DMS114 treated with DMSO at 0.1 percent for 48 hours (cell line): ENCODE results near the gene RBM38.

Source experiments
- DNase-seq: peaks from one replicate; lab custom pipeline; 2025; ENCODE audit not compliant: unreplicated experiment; lab: John Stamatoyannopoulos, UW

Gene RBM38

GRCh38 chr20:57402206-57403125 lies 11.3 kb downstream of the RBM38 start:
- no peak for DNase-seq

DNA sequence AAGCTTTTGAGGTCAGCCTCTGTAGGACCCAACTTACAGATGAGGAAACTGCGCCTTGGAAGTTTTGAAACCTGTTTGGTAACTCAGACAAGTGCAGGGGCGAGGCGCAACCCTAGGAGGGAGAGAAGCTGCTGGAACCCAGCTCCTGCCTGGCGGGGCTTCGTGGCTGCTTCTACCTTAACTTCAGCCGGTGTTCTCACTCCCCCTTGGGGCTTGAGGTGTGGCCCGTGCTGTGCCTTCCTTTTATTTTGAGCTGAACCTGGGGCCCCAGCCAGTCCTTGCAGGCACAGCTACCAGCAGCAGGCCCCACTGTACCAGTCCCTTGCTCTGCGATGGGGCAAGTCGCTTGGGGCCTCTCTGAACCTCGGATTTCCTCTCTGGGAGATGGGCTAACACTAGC lies 12.0 kb downstream of the RBM38 start:
- DNase-seq, result no peak

- no peak for DNase-seq
These were observed 12.8 kb downstream of the RBM38 start for GRCh38 chr20:57404006-57404405.

DNA sequence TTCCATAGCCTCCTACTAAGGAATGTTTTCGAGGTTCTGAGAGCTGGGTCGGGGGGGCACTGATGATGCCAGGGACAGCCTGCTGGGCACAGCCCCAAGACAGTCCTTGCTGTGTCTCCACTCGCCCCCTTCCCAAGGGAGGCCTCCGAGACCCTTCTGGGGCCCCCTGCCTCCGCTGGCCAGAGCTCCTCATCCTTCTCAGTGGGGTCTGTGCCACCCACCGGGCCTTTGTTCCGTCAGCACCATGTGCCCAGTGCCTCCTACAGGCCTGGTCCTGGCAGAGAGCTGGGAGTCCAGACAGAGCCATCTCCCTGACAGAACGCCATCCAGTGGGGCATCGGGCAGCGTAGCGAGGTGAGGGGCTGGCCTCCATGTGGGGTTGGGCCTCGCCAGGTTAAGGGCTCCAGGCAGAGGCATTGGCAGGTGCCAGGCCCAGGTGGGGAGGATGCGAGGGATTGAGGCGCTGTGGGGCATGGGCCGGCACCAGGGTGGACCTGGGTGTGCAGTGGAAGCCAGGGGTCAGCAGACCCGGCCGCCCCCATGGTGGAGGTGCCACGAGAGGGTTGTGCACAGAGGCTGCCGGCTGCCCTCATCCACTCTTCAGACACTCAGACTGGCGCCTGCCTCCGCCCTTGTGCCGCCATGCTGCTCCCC lies 13.3 kb downstream of the RBM38 start:
- no peak for DNase-seq

- DNase-seq, result no peak
These were observed 14.2 kb downstream of the RBM38 start for GRCh38 chr20:57405236-57406016.

GRCh38 chr20:57407541-57407956 lies 16.4 kb downstream of the RBM38 start:
- no peak for DNase-seq

DNA sequence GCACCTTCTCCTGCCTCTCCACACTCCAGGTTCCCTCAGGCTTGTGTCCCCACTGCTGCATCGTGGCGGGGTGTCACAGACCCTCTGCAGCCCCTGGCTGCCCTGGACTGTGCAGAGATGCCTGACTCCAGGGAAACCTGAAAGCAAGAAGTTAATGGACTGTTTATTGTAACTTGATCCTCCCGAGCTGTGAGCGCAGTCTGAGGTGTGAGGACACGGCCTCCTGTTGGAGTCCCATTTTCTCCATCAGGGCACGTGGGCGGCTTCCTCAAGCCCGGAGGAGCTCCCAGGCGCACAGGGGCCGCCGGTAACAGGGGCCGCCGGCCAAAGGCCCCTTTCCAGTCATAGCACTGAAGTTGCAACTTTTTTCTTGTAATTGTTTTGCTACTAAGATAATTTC lies 16.9 kb downstream of the RBM38 start:
- DNase-seq, result no peak

GRCh38 chr20:57408536-57409233 lies 17.5 kb downstream of the RBM38 start:
- no peak for DNase-seq

DNA sequence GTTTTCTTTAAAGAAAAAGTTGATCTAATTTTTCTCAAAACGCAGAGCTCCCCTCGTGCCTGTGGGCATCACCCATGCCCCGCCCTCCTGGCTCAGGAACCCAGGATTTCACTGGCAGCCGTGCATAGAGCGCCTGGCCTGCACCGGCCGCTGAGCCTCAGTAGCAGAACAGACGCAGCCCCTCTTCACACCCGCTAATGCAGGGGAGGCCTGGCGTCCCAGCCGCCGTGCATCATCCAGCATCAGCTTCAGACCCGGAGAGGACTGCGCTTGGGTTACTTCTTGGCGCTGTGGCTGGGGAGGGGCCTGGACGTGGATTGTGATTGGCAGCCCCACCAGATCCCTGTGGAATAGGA lies 18.1 kb downstream of the RBM38 start:
- DNase-seq, result no peak

- no peak for DNase-seq
These were observed 18.6 kb downstream of the RBM38 start for GRCh38 chr20:57409672-57410397.

DNA sequence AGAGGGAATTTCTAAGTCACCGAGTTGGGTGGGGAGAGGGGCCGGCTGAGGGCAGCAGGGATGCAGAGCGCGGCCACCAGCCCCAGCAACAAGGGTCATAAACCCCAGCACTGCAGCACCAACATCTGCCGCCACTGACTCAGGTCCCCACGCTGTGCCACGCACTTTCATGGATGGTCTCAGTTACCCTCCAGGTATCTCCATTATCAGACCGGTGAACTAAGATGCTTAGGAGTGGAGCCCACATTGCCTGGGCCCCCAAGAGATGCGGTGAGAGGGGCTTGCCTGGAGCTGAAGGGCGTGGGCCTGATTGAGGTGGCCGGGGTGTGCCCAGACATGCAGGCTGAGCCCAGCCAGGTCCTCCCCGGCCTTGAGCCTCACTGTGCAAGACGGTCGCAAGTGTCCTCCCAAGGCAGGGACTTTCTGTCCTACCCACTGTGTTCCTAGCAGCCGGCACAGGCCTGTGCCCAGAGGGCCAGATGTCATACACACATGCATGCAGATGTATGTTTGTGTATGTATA lies 19.3 kb downstream of the RBM38 start:
- no peak for DNase-seq

- no peak for DNase-seq
These were observed 19.7 kb downstream of the RBM38 start for GRCh38 chr20:57410924-57411323.

DNA sequence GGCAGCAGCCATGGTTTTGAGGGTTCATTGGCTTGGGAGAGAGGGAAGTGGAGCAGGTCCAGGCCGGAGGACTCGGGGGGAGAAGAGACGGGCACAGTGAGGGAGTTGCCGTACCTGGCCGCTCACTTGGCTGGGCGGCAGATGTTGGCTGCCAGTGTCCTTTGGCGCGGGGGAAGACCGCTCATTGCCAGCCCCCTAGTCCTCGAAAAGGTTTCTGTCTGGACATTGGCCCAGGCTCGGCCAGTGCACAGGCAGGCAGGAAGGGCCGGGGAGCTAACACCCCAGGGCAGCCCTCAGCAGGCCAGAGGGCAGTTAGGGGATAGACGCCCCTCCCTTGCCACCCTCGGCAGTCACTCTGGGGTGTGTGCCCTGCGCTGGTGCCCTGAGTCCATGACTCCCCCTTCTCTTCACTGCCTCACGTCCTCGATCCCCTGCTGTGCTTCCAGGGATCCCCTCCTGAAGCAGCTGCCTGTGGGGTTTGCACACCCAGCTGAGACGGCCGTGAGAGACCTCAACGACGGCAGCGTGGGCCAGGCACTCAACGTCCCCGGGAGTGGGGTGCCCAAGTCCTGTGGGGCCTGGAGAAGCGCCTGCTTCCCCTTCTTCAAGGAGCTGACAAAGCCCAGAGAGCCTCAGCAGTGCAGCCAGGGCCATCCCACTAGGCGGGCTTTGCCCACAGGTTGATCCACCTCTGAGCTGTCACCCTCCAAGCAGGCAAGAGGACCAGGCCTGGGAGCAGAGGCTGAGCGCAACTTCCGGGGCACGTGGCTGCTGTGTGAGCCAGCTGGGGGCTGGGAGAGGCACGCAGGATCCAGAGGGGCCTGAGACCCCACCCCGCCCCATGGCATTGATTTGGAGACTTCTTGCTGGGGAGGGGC lies 20.4 kb downstream of the RBM38 start:
- DNase-seq, result no peak

GRCh38 chr20:57412347-57413029 lies 21.3 kb downstream of the RBM38 start:
- no peak for DNase-seq

GRCh38 chr20:57413986-57414385 lies 22.8 kb downstream of the RBM38 start:
- no peak for DNase-seq

GRCh38 chr20:57414867-57415592 lies 23.8 kb downstream of the RBM38 start:
- DNase-seq, result no peak

DNA sequence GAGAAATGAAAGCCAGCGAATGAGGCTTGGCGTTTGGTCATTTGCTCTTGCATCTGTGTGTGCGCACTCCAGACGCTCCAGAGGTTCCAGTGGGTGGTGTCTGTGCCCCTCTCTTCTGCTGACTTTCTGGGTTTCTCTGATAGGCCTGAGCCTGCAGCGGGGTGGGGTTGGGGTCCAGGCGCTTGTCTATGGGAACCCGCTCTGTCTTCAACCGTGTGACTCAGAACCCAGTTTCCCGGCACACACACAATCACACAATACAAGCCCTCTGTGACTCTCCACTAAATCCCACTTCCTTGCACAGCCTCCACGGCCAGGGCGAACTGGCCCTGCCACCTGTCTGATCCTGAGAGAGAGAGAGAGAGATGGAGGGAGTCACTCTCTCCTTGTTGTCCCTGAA lies 24.6 kb downstream of the RBM38 start:
- DNase-seq, result no peak
